GM12873 (cell line): ENCODE measurements around the gene TNFRSF1B.

Experiments
- TF ChIP-seq, protein P1 (sequence below): IDR thresholded peaks from 2 replicates; pipeline ENCODE4 v1.5.1; 2012; ENCODE audit warnings: low read depth, mild to moderate bottlenecking, moderate library complexity, low read length, control low read depth; ENCODE audit not compliant: insufficient read depth; ENCODE audit errors: missing control alignments

Gene TNFRSF1B

DNA sequence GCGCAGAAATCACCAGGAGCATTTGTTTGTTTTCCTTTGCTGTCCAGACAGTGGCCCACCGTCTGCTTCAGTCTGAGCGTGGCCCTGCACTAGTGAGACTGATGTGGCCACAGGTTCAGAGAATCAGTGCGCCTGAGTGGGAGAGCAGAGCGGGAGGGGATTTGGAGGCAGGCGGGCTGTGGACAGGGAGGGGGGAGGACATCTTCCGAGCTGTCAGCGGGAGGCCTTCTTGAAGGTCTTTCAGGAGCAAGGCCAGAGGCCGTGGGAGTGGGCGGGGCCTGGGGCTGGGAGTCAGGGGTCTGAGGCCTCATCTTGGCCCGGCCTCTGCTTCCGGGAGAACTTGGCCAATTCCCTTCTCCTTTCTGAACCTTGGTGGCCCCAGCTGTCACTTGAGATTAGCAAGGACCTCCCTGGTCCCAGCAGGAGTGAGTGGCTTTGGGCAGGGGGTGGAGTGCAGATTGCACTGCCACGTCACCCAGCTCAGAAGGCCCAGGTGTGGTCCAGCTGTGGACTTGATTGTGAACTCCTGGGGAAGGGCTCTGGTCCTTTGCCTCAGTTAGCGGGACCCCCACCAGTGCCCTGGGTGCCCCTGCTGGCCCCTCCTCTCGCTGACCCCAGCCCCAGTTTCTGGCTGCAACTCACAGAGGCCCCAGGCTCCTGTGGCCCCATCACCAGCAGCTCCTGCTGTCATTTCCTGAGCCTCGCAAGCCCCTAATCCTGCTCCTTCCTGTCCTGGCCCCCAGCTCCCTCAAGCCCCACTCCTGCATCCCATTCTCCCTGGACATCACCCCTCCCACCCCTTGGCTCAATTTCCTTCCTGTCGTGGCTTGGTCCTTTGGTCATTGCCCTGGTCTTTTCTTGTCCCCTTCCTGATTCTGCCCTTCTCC is 8.4 kb downstream of the TNFRSF1B start:
- TF ChIP-seq, protein P1, sequence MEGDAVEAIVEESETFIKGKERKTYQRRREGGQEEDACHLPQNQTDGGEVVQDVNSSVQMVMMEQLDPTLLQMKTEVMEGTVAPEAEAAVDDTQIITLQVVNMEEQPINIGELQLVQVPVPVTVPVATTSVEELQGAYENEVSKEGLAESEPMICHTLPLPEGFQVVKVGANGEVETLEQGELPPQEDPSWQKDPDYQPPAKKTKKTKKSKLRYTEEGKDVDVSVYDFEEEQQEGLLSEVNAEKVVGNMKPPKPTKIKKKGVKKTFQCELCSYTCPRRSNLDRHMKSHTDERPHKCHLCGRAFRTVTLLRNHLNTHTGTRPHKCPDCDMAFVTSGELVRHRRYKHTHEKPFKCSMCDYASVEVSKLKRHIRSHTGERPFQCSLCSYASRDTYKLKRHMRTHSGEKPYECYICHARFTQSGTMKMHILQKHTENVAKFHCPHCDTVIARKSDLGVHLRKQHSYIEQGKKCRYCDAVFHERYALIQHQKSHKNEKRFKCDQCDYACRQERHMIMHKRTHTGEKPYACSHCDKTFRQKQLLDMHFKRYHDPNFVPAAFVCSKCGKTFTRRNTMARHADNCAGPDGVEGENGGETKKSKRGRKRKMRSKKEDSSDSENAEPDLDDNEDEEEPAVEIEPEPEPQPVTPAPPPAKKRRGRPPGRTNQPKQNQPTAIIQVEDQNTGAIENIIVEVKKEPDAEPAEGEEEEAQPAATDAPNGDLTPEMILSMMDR, result no peak

DNA sequence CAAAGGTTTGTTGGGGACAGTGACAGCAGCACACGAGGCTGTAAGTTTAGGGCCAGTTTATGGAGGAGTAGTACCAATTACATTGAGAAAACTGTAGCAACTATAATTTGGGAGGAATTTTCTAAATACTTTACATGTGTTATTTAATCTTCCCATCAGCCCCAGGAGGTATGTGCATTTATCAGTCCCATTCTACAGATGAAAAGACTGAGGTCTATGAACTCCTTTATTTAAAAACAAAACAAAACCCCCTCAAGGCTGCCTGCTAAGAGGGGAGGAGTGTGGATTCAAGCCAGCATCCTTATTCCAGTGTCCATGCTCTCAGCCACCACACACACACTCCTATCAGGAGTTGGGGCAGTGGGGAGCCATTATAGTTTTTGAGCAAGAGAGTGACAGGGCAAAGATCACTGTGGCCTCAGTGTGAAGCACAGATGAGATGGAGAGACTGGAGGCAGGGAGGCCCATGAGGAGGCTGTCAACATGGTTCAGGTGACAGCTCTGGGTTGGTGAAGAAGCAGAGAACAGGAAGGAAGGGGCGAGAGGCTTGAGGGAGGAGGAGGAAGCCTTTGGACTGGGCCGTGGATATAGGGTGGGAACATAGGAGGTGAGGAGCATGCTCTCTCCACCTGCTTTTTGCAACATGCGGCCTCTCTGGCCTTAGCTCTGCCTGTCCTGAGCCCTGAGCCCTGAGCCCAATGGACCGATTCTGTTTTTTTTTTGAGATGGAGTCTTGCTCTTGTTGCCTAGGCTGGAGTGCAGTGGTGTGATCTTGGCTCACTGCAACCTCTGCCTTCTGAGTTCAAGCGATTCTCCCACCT is 9.7 kb downstream of the TNFRSF1B start:
- TF ChIP-seq, protein P1, result no peak

DNA sequence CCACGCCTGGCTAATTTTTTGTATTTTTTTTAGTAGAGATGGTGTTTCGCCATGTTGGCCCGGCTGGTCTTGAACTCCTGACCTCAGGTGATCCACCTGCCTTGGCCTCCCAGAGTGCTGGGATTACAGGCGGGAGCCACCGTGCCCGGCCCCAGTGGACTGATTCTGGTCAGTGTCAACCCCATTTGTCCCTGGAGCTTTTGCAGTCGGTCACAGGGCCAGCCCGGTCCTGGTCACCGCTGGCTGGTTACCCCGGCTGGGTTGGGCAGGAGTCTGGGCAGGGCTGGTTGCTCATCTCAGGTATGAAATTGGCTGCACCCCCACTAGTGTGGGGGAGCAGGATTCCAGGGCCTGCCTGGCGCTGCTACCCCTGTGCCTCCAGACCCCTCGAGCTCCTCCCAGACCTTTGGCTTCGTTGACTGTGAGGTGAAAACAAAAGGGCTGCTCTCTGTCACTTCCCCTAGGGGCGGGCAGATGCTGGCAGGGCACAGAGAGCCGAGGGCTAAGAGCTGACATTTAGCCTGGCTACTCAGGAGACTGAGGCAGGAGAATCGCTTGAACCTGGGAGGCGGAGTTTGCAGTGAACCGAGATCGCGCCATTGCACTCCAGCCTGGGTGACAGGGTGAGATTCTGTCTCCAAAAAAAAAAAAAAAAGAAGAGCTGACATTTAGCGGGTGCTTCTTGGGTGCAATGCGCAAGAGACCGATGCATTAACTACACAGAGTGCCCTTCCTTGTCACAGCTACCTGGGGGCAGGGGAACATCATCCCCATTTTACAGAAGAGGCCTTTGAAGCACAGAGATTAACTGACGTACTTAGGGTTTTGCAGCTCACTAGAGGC is 10.6 kb downstream of the TNFRSF1B start:
- TF ChIP-seq, protein P1, result no peak

DNA sequence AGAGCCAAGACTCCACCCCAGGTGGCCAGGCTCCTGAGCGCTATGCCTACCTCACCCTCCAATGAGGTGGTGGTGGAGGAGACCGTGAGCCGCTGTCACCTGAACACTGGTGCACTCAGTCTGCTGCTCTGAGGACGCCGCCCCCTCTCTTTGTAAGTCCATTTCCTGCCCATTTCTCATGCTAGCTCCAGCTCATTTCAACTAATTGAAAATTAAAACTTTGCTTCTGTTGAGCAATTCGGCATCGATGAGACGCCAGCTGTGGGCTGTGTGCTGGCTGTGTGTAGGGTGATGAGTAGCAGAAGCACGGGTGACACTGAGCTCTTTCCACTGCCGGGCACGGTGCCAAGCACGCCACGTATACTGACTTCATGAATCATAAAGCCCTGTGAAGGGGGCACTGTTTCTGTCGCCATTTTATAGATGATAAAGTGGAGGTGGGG is 11.2 kb downstream of the TNFRSF1B start:
- TF ChIP-seq, protein P1, result no peak

DNA sequence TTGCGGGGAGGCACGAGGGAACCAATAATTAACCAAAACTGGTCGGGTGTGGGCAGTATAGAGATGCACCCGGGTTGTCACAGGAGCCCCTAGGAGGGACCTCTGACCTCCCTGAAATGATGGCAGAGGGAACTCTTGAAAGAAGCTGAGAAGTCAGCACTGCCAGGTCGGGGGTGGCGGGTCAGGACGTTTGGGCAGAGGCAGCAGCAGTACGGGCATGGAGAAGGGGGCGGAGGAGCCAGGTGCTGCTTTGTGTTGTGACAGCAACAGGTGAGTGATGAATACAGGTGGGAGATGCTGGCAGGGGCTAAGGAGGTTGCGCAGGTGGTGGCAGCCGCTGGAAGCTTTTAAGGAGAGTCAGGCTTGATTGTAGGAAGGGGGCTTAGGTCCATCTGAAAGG is 11.7 kb downstream of the TNFRSF1B start:
- TF ChIP-seq, protein P1, result no peak

DNA sequence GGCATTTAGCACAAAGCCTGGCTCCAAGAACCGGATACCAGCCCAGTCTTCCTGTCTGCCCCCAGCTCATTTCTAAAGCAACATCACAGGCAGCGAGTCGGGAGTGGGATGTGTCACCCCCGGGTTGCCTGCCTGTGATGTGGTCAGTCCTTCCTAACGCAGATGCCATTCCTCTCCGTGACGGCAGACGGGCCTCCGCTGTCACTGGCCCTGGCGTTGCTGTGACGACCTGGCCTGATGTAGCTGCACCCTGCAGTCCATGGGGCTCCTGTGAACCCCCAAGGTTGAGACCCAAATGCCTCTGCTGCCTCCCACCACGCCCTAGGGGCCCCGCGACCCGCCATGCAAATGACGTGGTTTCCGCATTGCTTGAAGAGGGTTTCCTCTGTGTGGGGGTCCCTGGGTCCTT is 12.3 kb downstream of the TNFRSF1B start:
- TF ChIP-seq, protein P1, result no peak

DNA sequence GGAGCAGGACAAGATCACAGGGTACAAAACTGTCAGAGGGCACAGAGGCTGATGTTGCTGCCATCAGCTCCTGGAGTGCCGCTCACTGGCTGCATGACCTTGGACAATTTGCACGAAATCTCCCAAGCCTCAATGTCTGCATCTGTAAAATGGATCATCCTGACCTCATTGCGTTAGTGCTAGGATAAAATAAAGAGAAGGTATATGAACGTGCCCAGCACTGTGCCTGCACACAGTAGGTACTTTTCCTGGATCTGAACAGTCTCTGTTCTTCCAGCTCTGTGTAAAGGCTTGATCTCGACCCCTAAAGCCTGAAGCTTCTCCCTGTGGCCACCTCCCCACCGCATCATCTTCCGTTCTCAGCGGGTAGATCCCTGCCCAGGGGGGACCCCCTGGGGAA is 12.9 kb downstream of the TNFRSF1B start:
- TF ChIP-seq, protein P1, result no peak
